GM23338 (cell line): ENCODE data around the gene GABARAPL1. TPM values are rescaled to one million over a fixed set of nuclear protein-coding genes. Genes with fewer than 3 reads are reported as not detected.

Experiments used
- ATAC-seq: fragments of 200-7000 bp; cut with Tn5 transposase; 3 replicates; pipeline ENCODE4 v1.9.1; 2020
- DNase-seq: peaks from one replicate; pipeline ENCODE4 v3.0.0-alpha.2; 2015; ENCODE audit warnings: low spot score
- H2AFZ ChIP-seq: fragments of 200-600 bp; sonication (generic); 2 replicates; pipeline ENCODE4 v1.8.0; 2016; ENCODE audit warnings: antibody characterized with exemption, mild to moderate bottlenecking, moderate library complexity
- H3F3A ChIP-seq: fragments of 200-600 bp; sonication (generic); replicated peaks from 2 replicates; pipeline ENCODE4 v1.8.0; 2017; ENCODE audit warnings: antibody characterized with exemption, mixed run types, low read depth
- H3K27ac ChIP-seq: fragments of 200-600 bp; sonication (generic); 2 replicates; pipeline ENCODE4 v1.6.1; 2016; ENCODE audit warnings: low read depth
- H3K27me3 ChIP-seq: fragments of 200-600 bp; sonication (generic); 2 replicates; pipeline ENCODE4 v1.8.0; 2016; ENCODE audit warnings: mild to moderate bottlenecking, mixed run types, moderate library complexity; ENCODE audit not compliant: insufficient read depth
- H3K36me3 ChIP-seq: fragments of 200-600 bp; sonication (generic); 2 replicates; pipeline ENCODE4 v1.8.0; 2016; ENCODE audit warnings: mild to moderate bottlenecking; ENCODE audit not compliant: insufficient read depth
- H3K4me1 ChIP-seq: fragments of 200-600 bp; sonication (generic); 2 replicates; pipeline ENCODE4 v1.8.0; 2016; ENCODE audit warnings: mild to moderate bottlenecking, moderate library complexity; ENCODE audit not compliant: insufficient read depth
- H3K4me2 ChIP-seq: fragments of 200-600 bp; sonication (generic); 2 replicates; pipeline ENCODE4 v1.7.1; 2017; ENCODE audit warnings: mixed run types
- H3K4me3 ChIP-seq: fragments of 200-600 bp; sonication (generic); 2 replicates; pipeline ENCODE4 v1.6.1; 2016; ENCODE audit warnings: mixed run types
- H3K79me2 ChIP-seq: fragments of 200-600 bp; sonication (generic); replicated peaks from 2 replicates; pipeline ENCODE4 v1.8.0; 2017; ENCODE audit warnings: mild to moderate bottlenecking; ENCODE audit not compliant: insufficient read depth
- H3K9me2 ChIP-seq: fragments of 200-600 bp; sonication (generic); 2 replicates; pipeline ENCODE4 v1.8.0; 2017; ENCODE audit not compliant: insufficient read depth
- H4K20me1 ChIP-seq: fragments of 200-600 bp; sonication (generic); replicated peaks from 2 replicates; pipeline ENCODE4 v1.8.0; 2017; ENCODE audit warnings: mild to moderate bottlenecking; ENCODE audit not compliant: insufficient read depth
- H3K27ac Mint-ChIP-seq: 2 replicates; pipeline ENCODE4 v1.8.0; 2020; ENCODE audit warnings: inconsistent platforms, mild to moderate bottlenecking, moderate library complexity, mixed read lengths
- H3K27me3 Mint-ChIP-seq: 3 replicates; pipeline ENCODE4 v1.8.0; 2022; ENCODE audit warnings: low read depth, mild to moderate bottlenecking, moderate library complexity, mixed read lengths, inconsistent platforms; ENCODE audit not compliant: insufficient read depth, poor library complexity
- H3K36me3 Mint-ChIP-seq: 3 replicates; pipeline ENCODE4 v1.8.0; 2021; ENCODE audit warnings: low read depth, mild to moderate bottlenecking, inconsistent platforms, moderate library complexity, mixed read lengths
- H3K4me1 Mint-ChIP-seq: 3 replicates; pipeline ENCODE4 v1.8.0; 2020; ENCODE audit warnings: mild to moderate bottlenecking, inconsistent platforms, mixed read lengths
- H3K4me3 Mint-ChIP-seq: 3 replicates; pipeline ENCODE4 v1.8.0; 2021; ENCODE audit warnings: moderate library complexity, mild to moderate bottlenecking, inconsistent platforms, mixed read lengths
- H3K9me3 Mint-ChIP-seq: 3 replicates; pipeline ENCODE4 v1.8.0; 2020; ENCODE audit warnings: moderate library complexity, mild to moderate bottlenecking, inconsistent platforms, mixed read lengths
- CREB1 ChIP-seq: fragments of 250-450 bp; sonication (Bioruptor Pico); IDR thresholded peaks from 2 replicates; pipeline ENCODE4 v1.5.0; 2020; ENCODE audit warnings: low read depth, mild to moderate bottlenecking, moderate library complexity
- EZH2 ChIP-seq: fragments of 200-600 bp; sonication (generic); IDR thresholded peaks from one replicate; pipeline ENCODE4 v1.8.0; 2017; ENCODE audit warnings: antibody characterized with exemption, mild to moderate bottlenecking, low read depth; ENCODE audit not compliant: unreplicated experiment
- EZH2phosphoT487 ChIP-seq: fragments of 200-600 bp; sonication (generic); IDR thresholded peaks from one replicate; pipeline ENCODE4 v1.8.1; 2018; ENCODE audit warnings: antibody characterized with exemption; ENCODE audit not compliant: unreplicated experiment
- JUNB ChIP-seq: IDR thresholded peaks from one replicate; pipeline ENCODE4 v1.6.1; 2016; ENCODE audit warnings: antibody characterized with exemption; ENCODE audit not compliant: unreplicated experiment
- NANOG ChIP-seq: IDR thresholded peaks from 2 replicates; pipeline ENCODE4 v1.6.1; 2016; ENCODE audit warnings: antibody characterized with exemption, borderline replicate concordance
- POLR2AphosphoS5 ChIP-seq: IDR thresholded peaks from 2 replicates; pipeline ENCODE4 v1.6.1; 2016; ENCODE audit warnings: antibody characterized with exemption, low read depth
- STAT1 ChIP-seq: IDR thresholded peaks from one replicate; pipeline ENCODE4 v1.6.1; 2016; ENCODE audit warnings: antibody characterized with exemption; ENCODE audit not compliant: unreplicated experiment
- ZNF114 ChIP-seq: fragments of 250-450 bp; sonication (Bioruptor Pico); IDR thresholded peaks from 2 replicates; pipeline ENCODE4 v1.5.0; 2020; ENCODE audit warnings: mild to moderate bottlenecking, moderate library complexity
- ZNF331 ChIP-seq: fragments of 250-450 bp; sonication (Bioruptor Pico); IDR thresholded peaks from 2 replicates; pipeline ENCODE4 v1.5.0; 2020; ENCODE audit warnings: low read depth, mild to moderate bottlenecking, moderate library complexity
- polyA plus RNA-seq: library from polyadenylated mRNA; unstranded; fragments of >200 nt; fragmentation: Nextera tagmentation; extraction: Ambion mirVana; gene quantifications from 2 replicates; pipeline ENCODE4 v1.2.1, GENCODE V29; 2016
- total RNA-seq: library from RNA; depleted of rRNA; stranded (reverse); fragments of >200 nt; shearing (Covaris generic); gene quantifications from 2 replicates; pipeline ENCODE4 v1.2.3, GENCODE V29; 2014
- TF ChIP-seq, protein P1 (sequence below): IDR thresholded peaks from 2 replicates; pipeline ENCODE4 v1.6.1; 2016; ENCODE audit warnings: antibody characterized with exemption
- TF ChIP-seq, protein P2 (sequence below): fragments of 250-450 bp; sonication (Bioruptor Pico); IDR thresholded peaks from 2 replicates; pipeline ENCODE4 v1.5.0; 2020; ENCODE audit warnings: mild to moderate bottlenecking, moderate library complexity
- TF ChIP-seq, protein P3 (sequence below), 2 experiments: fragments of 200-600 bp in 1 of 2; sonication (generic) in 1 of 2; conservative IDR thresholded peaks; 2 replicates each; pipeline versions ENCODE4 v1.5.1 to v1.6.1; 2016 to 2017; ENCODE audit warnings: antibody characterized with exemption in 2 of 2, low read depth in 2 of 2, mild to moderate bottlenecking in 2 of 2, moderate library complexity in 1 of 2
- TF ChIP-seq, protein P4 (sequence below): IDR thresholded peaks from one replicate; pipeline ENCODE4 v1.6.1; 2018; ENCODE audit warnings: antibody characterized with exemption; ENCODE audit not compliant: unreplicated experiment

The GABARAPL1 gene
- total and polyA plus RNA-seq, 2 experiments from 2014 or later = 35.7 to 77.8 TPM

DNA sequence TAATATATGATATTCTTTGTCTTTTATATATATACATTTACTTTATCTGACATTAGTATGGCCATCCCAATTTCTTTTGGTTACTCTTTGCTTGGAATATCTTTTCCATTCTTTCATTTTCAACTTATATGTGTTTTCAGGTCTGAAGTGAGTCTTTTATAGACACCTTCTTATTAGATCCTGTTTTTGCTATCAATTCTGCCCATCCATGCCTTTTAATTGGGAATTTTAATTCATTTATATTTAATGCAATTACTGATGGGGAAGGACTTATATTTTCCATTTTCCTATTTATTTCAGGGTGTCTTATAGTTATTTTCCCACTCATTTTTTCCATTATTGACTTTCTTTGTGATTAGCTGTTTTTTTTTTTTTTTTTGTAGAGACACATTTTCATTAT lies 43.4 kb downstream of the GABARAPL1 start:
- no peak overlapping the region for H3K4me3 Mint-ChIP-seq
- H3K4me2 ChIP-seq = no peak overlapping the region
- H3K4me3 ChIP-seq = no peak overlapping the region
- no peaks in the 10 kb centered on the region for H3K4me1 ChIP-seq
- DNase-seq = no peak
- no peaks in the 10 kb centered on the region; the same call in 2 of the 3 replicates for H3K36me3 Mint-ChIP-seq
- no peaks in the 10 kb centered on the region for H4K20me1 ChIP-seq
- H3K9me3 Mint-ChIP-seq = peaks cover 12% of the 10 kb centered on the region; the same call in 2 of the 3 replicates
- no peaks in the 10 kb centered on the region for H3K36me3 ChIP-seq
- H3K9me2 ChIP-seq = peaks cover 3% of the 10 kb centered on the region; the same call in 1 of the 2 replicates
- TF ChIP-seq CREB1 (CRISPR knock-in tag) (no peak), EZH2phosphoT487 (no peak), JUNB (no peak), POLR2AphosphoS5 (no peak), ZNF331 (no peak), EZH2 (no peak), STAT1 (no peak), ZNF114 (no peak), NANOG (no peak)
- TF ChIP-seq, protein P1, sequence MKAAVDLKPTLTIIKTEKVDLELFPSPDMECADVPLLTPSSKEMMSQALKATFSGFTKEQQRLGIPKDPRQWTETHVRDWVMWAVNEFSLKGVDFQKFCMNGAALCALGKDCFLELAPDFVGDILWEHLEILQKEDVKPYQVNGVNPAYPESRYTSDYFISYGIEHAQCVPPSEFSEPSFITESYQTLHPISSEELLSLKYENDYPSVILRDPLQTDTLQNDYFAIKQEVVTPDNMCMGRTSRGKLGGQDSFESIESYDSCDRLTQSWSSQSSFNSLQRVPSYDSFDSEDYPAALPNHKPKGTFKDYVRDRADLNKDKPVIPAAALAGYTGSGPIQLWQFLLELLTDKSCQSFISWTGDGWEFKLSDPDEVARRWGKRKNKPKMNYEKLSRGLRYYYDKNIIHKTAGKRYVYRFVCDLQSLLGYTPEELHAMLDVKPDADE = no peak
- TF ChIP-seq, protein P2, sequence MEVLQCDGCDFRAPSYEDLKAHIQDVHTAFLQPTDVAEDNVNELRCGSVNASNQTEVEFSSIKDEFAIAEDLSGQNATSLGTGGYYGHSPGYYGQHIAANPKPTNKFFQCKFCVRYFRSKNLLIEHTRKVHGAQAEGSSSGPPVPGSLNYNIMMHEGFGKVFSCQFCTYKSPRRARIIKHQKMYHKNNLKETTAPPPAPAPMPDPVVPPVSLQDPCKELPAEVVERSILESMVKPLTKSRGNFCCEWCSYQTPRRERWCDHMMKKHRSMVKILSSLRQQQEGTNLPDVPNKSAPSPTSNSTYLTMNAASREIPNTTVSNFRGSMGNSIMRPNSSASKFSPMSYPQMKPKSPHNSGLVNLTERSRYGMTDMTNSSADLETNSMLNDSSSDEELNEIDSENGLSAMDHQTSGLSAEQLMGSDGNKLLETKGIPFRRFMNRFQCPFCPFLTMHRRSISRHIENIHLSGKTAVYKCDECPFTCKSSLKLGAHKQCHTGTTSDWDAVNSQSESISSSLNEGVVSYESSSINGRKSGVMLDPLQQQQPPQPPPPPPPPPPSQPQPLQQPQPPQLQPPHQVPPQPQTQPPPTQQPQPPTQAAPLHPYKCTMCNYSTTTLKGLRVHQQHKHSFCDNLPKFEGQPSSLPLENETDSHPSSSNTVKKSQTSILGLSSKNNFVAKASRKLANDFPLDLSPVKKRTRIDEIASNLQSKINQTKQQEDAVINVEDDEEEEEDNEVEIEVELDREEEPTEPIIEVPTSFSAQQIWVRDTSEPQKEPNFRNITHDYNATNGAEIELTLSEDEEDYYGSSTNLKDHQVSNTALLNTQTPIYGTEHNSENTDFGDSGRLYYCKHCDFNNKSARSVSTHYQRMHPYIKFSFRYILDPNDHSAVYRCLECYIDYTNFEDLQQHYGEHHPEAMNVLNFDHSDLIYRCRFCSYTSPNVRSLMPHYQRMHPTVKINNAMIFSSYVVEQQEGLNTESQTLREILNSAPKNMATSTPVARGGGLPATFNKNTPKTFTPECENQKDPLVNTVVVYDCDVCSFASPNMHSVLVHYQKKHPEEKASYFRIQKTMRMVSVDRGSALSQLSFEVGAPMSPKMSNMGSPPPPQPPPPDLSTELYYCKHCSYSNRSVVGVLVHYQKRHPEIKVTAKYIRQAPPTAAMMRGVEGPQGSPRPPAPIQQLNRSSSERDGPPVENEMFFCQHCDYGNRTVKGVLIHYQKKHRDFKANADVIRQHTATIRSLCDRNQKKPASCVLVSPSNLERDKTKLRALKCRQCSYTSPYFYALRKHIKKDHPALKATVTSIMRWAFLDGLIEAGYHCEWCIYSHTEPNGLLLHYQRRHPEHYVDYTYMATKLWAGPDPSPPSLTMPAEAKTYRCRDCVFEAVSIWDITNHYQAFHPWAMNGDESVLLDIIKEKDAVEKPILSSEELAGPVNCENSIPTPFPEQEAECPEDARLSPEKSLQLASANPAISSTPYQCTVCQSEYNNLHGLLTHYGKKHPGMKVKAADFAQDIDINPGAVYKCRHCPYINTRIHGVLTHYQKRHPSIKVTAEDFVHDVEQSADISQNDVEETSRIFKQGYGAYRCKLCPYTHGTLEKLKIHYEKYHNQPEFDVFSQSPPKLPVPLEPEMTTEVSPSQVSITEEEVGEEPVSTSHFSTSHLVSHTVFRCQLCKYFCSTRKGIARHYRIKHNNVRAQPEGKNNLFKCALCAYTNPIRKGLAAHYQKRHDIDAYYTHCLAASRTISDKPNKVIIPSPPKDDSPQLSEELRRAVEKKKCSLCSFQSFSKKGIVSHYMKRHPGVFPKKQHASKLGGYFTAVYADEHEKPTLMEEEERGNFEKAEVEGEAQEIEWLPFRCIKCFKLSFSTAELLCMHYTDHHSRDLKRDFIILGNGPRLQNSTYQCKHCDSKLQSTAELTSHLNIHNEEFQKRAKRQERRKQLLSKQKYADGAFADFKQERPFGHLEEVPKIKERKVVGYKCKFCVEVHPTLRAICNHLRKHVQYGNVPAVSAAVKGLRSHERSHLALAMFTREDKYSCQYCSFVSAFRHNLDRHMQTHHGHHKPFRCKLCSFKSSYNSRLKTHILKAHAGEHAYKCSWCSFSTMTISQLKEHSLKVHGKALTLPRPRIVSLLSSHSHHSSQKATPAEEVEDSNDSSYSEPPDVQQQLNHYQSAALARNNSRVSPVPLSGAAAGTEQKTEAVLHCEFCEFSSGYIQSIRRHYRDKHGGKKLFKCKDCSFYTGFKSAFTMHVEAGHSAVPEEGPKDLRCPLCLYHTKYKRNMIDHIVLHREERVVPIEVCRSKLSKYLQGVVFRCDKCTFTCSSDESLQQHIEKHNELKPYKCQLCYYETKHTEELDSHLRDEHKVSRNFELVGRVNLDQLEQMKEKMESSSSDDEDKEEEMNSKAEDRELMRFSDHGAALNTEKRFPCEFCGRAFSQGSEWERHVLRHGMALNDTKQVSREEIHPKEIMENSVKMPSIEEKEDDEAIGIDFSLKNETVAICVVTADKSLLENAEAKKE = no peak
- TF ChIP-seq, protein P3, sequence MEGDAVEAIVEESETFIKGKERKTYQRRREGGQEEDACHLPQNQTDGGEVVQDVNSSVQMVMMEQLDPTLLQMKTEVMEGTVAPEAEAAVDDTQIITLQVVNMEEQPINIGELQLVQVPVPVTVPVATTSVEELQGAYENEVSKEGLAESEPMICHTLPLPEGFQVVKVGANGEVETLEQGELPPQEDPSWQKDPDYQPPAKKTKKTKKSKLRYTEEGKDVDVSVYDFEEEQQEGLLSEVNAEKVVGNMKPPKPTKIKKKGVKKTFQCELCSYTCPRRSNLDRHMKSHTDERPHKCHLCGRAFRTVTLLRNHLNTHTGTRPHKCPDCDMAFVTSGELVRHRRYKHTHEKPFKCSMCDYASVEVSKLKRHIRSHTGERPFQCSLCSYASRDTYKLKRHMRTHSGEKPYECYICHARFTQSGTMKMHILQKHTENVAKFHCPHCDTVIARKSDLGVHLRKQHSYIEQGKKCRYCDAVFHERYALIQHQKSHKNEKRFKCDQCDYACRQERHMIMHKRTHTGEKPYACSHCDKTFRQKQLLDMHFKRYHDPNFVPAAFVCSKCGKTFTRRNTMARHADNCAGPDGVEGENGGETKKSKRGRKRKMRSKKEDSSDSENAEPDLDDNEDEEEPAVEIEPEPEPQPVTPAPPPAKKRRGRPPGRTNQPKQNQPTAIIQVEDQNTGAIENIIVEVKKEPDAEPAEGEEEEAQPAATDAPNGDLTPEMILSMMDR (conservative IDR thresholded peaks at IDR 0.05; ENCODE audit: low read depth in 2 of 2) = no peak
- TF ChIP-seq, protein P4, sequence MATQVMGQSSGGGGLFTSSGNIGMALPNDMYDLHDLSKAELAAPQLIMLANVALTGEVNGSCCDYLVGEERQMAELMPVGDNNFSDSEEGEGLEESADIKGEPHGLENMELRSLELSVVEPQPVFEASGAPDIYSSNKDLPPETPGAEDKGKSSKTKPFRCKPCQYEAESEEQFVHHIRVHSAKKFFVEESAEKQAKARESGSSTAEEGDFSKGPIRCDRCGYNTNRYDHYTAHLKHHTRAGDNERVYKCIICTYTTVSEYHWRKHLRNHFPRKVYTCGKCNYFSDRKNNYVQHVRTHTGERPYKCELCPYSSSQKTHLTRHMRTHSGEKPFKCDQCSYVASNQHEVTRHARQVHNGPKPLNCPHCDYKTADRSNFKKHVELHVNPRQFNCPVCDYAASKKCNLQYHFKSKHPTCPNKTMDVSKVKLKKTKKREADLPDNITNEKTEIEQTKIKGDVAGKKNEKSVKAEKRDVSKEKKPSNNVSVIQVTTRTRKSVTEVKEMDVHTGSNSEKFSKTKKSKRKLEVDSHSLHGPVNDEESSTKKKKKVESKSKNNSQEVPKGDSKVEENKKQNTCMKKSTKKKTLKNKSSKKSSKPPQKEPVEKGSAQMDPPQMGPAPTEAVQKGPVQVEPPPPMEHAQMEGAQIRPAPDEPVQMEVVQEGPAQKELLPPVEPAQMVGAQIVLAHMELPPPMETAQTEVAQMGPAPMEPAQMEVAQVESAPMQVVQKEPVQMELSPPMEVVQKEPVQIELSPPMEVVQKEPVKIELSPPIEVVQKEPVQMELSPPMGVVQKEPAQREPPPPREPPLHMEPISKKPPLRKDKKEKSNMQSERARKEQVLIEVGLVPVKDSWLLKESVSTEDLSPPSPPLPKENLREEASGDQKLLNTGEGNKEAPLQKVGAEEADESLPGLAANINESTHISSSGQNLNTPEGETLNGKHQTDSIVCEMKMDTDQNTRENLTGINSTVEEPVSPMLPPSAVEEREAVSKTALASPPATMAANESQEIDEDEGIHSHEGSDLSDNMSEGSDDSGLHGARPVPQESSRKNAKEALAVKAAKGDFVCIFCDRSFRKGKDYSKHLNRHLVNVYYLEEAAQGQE = no peak
- no peak for ATAC-seq
- H2AFZ ChIP-seq = no peak overlapping the region
- H3K27me3 ChIP-seq = no peaks in the 10 kb centered on the region
- no peaks in the 10 kb centered on the region for H3F3A ChIP-seq
- peaks cover 1% of the 10 kb centered on the region for H3K27me3 Mint-ChIP-seq
- no peak overlapping the region for H3K27ac ChIP-seq
- H3K4me1 Mint-ChIP-seq = no peaks in the 10 kb centered on the region
- H3K79me2 ChIP-seq = no peaks in the 10 kb centered on the region
- H3K27ac Mint-ChIP-seq = no peak overlapping the region
